Activated naive CD4-positive, alpha-beta T cell treated with anti-CD3 and anti-CD28 coated beads, Interleukin-2, amount 10 ng/mL, durations not matched to agents 7 days and 5 days (primary cell): ENCODE results near the gene MSI2.
A peak's percentile ranks its signal among the peaks of the same experiment; 100 is the strongest.

Experiments
- CTCF ChIA-PET: fragments of 350-600 bp; sonication (Branson Sonifier 250); formaldehyde crosslinking; loops from one replicate; lab custom pipeline; 2021; ENCODE audit warnings: antibody characterized with exemption; lab: Charles Lee
- DNase-seq: peaks from one replicate; pipeline ENCODE4 v3.0.0-alpha.2; 2020
- H3K27ac Mint-ChIP-seq: one replicate; pipeline ENCODE4 v1.8.0; 2021; ENCODE audit warnings: mild to moderate bottlenecking, moderate library complexity, mixed read lengths
- H3K27me3 Mint-ChIP-seq: one replicate; pipeline ENCODE4 v1.8.0; 2021; ENCODE audit warnings: mild to moderate bottlenecking, mixed read lengths
- H3K36me3 Mint-ChIP-seq: one replicate; pipeline ENCODE4 v1.8.0; 2021; ENCODE audit warnings: mixed read lengths
- H3K4me1 Mint-ChIP-seq: one replicate; pipeline ENCODE4 v1.8.0; 2021; ENCODE audit warnings: mixed read lengths
- H3K4me3 Mint-ChIP-seq: one replicate; pipeline ENCODE4 v1.8.0; 2021; ENCODE audit warnings: mild to moderate bottlenecking, moderate library complexity, mixed read lengths
- H3K9me3 Mint-ChIP-seq: one replicate; pipeline ENCODE4 v1.8.0; 2021; ENCODE audit warnings: mixed read lengths

MSI2 gene

GRCh38 chr17:57544401-57544800 is 288.1 kb downstream of the MSI2 start:
- Mint-ChIP-seq H3K27ac (no peak overlapping the region), H3K4me3 (no peak overlapping the region), H3K9me3 (no peaks in the 10 kb centered on the region), H3K36me3 (no peaks in the 10 kb centered on the region), H3K27me3 (no peaks in the 10 kb centered on the region), H3K4me1 (peaks cover 2% of the 10 kb centered on the region)
- no peak for DNase-seq
- CTCF ChIA-PET: no interaction called here

- Mint-ChIP-seq H3K4me3 (no peak overlapping the region), H3K36me3 (no peaks in the 10 kb centered on the region), H3K9me3 (no peaks in the 10 kb centered on the region), H3K4me1 (peaks cover 2% of the 10 kb centered on the region), H3K27ac (no peak overlapping the region), H3K27me3 (no peaks in the 10 kb centered on the region)
- CTCF ChIA-PET: interaction anchor here (1.3 kb wide), 1 partner anchor 198 kb away, joined by 3 read pairs; no protein-coding TSS in a partner anchor
- no peak for DNase-seq
Measured at GRCh38 chr17:57544834-57545463, 288.6 kb downstream of the MSI2 start.

- no peaks in the 10 kb centered on the region for H3K9me3 Mint-ChIP-seq
- H3K27ac Mint-ChIP-seq: no peak overlapping the region
- no peak for DNase-seq
- no peaks in the 10 kb centered on the region for H3K36me3 Mint-ChIP-seq
- H3K4me1 Mint-ChIP-seq: peaks cover 4% of the 10 kb centered on the region
- H3K27me3 Mint-ChIP-seq: no peaks in the 10 kb centered on the region
- no peak overlapping the region for H3K4me3 Mint-ChIP-seq
- CTCF ChIA-PET: interaction anchor here (1.3 kb wide), 1 partner anchor 197 kb away, joined by 3 read pairs; no protein-coding TSS in a partner anchor
Measured at GRCh38 chr17:57545731-57546342, 289.5 kb downstream of the MSI2 start.

DNA sequence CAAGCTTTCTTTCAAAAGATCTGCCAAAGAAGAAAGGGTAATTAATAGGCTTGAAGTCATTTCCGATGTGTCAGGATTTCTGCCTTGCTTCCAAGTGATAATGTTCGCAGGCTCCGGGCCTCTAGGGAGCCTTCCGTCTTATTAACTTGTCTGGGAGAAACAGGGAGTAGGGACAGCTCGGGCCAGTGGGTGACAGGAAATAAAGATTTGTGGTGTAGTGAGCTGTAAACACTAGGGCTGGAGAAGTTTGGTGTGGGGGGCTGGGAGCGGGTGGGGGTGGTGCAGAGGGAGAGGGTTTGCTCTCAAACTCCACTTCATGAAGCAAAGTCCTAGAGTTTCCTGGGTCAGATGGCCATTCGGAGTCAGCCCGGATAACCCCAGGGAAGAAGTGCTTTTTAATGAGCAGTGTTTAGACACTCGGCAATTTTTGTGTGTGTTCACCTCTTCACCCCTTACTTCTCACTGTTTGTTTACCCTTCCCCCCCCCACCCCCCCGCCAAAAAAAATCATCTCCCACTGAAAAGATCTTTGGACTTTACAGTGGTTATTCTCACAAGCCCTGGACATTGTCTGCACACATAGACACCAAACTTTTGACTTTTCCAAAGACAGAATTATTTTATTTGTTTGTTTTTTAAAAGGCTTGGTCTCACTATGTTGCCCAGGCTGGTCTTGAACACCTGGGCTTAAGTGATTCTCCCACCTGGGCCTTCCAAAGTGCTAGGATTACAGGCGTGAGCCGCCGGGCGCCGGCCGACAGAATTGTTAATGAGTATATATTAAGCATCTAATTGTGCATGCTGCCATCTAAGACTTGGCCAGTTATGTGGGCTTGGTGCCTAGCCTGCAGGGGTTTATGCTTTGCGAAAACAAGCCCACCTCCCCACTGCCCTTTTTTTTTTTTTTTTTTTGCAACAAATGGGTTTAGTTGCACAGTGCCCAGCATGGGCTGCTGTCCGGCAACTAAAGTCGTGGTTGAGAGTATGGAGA is 292.4 kb downstream of the MSI2 start:
- no peak overlapping the region for H3K27ac Mint-ChIP-seq
- CTCF ChIA-PET: interaction anchor here (0.9 kb wide), 1 partner anchor 305 kb away, joined by 4 read pairs; no protein-coding TSS in a partner anchor
- H3K4me1 Mint-ChIP-seq: peaks cover 11% of the 10 kb centered on the region
- no peaks in the 10 kb centered on the region for H3K27me3 Mint-ChIP-seq
- DNase-seq: no peak
- H3K9me3 Mint-ChIP-seq: no peaks in the 10 kb centered on the region
- H3K4me3 Mint-ChIP-seq: no peak overlapping the region
- H3K36me3 Mint-ChIP-seq: no peaks in the 10 kb centered on the region

GRCh38 chr17:57549468-57549867 is 293.1 kb downstream of the MSI2 start:
- Mint-ChIP-seq H3K4me3 (no peak overlapping the region), H3K9me3 (no peaks in the 10 kb centered on the region), H3K27ac (no peak overlapping the region), H3K4me1 (peaks cover 11% of the 10 kb centered on the region), H3K36me3 (no peaks in the 10 kb centered on the region), H3K27me3 (no peaks in the 10 kb centered on the region)
- no peak for DNase-seq
- CTCF ChIA-PET: interaction anchor here (0.9 kb wide), 1 partner anchor 306 kb away, joined by 4 read pairs; no protein-coding TSS in a partner anchor

DNA sequence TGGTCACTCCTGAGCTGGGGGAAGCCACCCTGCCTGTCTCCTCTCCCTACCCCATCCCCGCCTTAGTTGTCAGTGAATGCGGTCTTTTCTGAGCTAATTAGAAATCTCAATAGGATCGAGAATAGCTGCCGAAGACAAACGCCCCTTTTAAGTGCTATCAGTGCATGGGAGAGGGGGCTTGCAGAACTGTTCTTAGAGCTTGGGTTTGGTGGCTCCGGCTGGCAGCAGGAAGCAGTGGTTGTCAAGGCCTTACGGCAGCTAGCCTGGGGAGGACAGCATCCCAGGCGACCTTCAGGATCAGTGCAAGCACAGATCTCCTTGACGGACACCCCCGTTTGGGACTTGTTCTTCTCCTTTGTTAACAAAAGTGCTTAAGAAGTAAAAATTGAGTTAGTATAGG is 293.7 kb downstream of the MSI2 start:
- no peak overlapping the region for H3K4me3 Mint-ChIP-seq
- H3K27me3 Mint-ChIP-seq: no peaks in the 10 kb centered on the region
- DNase-seq: no peak
- no peak overlapping the region for H3K27ac Mint-ChIP-seq
- no peaks in the 10 kb centered on the region for H3K36me3 Mint-ChIP-seq
- peaks cover 11% of the 10 kb centered on the region for H3K4me1 Mint-ChIP-seq
- no peaks in the 10 kb centered on the region for H3K9me3 Mint-ChIP-seq
- CTCF ChIA-PET: interaction anchor here (0.9 to 1.2 kb wide), 2 partner anchors 9 to 306 kb away, joined by 4 to 5 read pairs; no protein-coding TSS in a partner anchor

- CTCF ChIA-PET: interaction anchor here (0.9 to 1.5 kb wide), 4 partner anchors 10 to 197 kb away, joined by 3 to 5 read pairs (median 5); no protein-coding TSS in a partner anchor
- Mint-ChIP-seq H3K27ac (no peak overlapping the region), H3K4me1 (peaks cover 11% of the 10 kb centered on the region), H3K36me3 (no peaks in the 10 kb centered on the region), H3K9me3 (no peaks in the 10 kb centered on the region), H3K4me3 (no peak overlapping the region), H3K27me3 (no peaks in the 10 kb centered on the region)
- DNase-seq: no peak
Measured at GRCh38 chr17:57550668-57551315, 294.5 kb downstream of the MSI2 start.

DNA sequence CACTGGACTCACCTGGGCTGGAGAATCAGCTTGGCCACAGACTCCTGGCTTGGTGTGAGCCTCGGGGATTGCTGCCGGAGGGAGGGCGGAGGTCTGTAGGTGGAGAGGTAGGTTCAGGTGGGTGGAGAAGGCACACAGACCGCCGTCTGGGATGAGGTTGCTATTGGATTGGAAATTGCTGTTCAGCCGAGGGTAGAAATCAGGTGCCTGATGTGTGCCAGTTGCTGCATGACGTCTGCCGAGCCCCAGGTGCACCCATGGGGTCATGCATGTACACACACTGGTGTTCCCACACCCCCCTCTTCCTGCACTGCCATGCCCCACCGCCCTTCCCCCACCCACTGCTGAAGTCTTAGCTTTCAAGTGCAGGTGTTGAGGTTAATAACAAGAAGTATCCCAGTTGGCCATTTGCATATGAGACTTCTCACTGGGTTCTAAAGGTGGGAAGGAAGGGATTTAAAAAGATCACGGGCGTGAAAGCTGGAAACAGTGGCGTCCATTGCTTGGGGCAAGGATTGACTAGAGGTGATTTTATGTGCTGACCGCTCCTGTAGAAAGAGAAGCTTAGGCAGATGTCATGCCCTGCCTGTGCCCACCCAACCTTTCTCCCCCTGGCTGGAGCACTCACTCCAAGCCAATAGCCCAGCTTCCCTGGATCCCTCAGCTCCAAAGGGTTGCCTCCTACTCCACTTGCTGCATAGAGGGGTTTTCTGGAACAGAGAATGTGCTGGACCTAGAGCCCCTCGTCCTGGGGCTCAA is 295.2 kb downstream of the MSI2 start:
- no peak for DNase-seq
- Mint-ChIP-seq H3K4me3 (no peak overlapping the region), H3K27ac (no peak overlapping the region), H3K9me3 (no peaks in the 10 kb centered on the region), H3K27me3 (no peaks in the 10 kb centered on the region), H3K4me1 (peaks cover 11% of the 10 kb centered on the region), H3K36me3 (no peaks in the 10 kb centered on the region)
- CTCF ChIA-PET: interaction anchor here (0.9 to 1.5 kb wide), 6 partner anchors 14 to 196 kb away, joined by 3 to 5 read pairs (median 3); no protein-coding TSS in a partner anchor

- H3K4me1 Mint-ChIP-seq: peaks cover 11% of the 10 kb centered on the region
- H3K9me3 Mint-ChIP-seq: no peaks in the 10 kb centered on the region
- DNase-seq: peak; percentile 50
- no peak overlapping the region for H3K4me3 Mint-ChIP-seq
- H3K27me3 Mint-ChIP-seq: no peaks in the 10 kb centered on the region
- CTCF ChIA-PET: interaction anchor here (0.5 to 1.5 kb wide), 9 partner anchors 15 to 309 kb away, joined by 3 to 6 read pairs (median 3); no protein-coding TSS in a partner anchor
- no peak overlapping the region for H3K27ac Mint-ChIP-seq
- H3K36me3 Mint-ChIP-seq: no peaks in the 10 kb centered on the region
Measured at GRCh38 chr17:57552114-57552624, 295.8 kb downstream of the MSI2 start.

DNA sequence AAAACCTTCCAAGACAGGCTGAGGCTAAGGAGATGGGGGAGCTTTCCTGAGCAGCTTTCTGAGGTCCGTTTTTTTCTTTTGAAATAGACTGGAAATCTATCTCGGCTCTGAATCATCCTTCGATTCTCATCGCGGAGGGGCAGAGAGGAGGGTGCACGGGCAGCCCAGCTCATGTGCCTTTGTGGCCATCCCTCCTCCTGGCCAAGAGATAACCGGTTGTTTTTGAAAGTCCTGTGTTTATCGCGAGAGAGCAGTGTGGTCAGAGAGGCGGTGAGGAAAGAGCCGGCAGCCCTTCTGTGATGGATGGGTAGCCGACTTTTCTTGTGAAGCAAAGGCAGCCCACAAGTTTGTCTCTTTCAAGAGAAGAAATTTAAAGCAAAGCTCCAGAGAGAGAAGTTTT is 297.2 kb downstream of the MSI2 start:
- Mint-ChIP-seq H3K4me3 (no peak overlapping the region), H3K27me3 (no peaks in the 10 kb centered on the region), H3K4me1 (peaks cover 9% of the 10 kb centered on the region), H3K27ac (no peak overlapping the region), H3K9me3 (no peaks in the 10 kb centered on the region), H3K36me3 (no peaks in the 10 kb centered on the region)
- CTCF ChIA-PET: interaction anchor here (0.9 to 2.0 kb wide), 2 partner anchors 45 to 311 kb away, joined by 3 to 8 read pairs; no protein-coding TSS in a partner anchor
- DNase-seq: no peak

DNA sequence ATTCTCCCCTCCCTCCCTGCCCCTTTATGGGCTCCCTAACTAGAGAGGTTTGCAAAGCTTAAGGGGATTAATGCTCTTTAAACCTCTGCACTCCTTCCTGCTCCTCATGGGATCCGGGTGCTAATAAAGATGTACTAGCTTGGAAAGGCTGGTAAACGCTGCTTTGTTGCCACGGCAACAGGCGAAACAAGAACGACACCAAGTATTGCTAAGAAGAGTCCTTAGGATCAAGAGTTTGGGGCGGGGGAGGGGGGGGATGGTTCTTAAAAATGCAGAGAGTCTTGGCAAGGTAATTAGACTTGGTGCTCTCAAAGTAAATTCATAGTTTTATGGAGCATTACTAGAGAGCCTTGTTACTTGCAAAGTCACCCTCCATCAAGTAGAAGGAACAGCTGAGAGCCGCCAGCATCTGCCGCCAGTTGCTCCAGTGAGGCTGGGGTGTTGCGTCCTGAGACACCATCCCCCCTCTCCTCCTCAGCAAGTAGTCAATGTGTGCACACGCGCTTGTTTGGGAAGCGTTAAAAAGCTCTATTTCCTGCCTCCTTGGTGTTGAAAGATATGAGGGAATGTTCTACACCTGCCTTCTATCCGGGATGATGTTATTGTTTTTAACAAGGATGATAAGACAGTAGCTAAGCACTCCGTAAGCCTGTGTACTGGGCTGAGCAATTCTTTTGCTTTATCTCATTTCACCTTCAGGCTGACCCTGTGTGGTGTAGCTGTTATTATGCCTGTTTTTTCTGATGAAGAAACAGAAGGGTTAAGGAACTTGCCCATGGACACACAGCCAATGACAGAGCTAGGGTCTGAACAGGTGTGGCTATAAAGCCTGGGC is 297.9 kb downstream of the MSI2 start:
- H3K9me3 Mint-ChIP-seq: no peaks in the 10 kb centered on the region
- H3K4me3 Mint-ChIP-seq: no peak overlapping the region
- no peaks in the 10 kb centered on the region for H3K36me3 Mint-ChIP-seq
- no peak for DNase-seq
- H3K27me3 Mint-ChIP-seq: no peaks in the 10 kb centered on the region
- no peak overlapping the region for H3K27ac Mint-ChIP-seq
- CTCF ChIA-PET: interaction anchor here (2.0 kb wide), 1 partner anchor 311 kb away, joined by 8 read pairs; no protein-coding TSS in a partner anchor
- peaks cover 9% of the 10 kb centered on the region for H3K4me1 Mint-ChIP-seq
